Mesenchymal stem cell (in vitro differentiated cells and primary cell): Measurements from ENCODE around the gene PDE3B.
"Not testable (repeated sequence)": the region's sequence is repeated elsewhere in the genome, so short reads cannot be mapped to it uniquely, and the experiment has no call there.

Experiments
- DNase-seq: peaks from one replicate; pipeline ENCODE4 v3.0.0-alpha.2; 2013
- H2AFZ ChIP-seq: one replicate; pipeline ENCODE4 v1.6.1; 2013; ENCODE audit warnings: low read depth, mild to moderate bottlenecking, control low read depth, inconsistent platforms, low read length, moderate library complexity
- H2AK5ac ChIP-seq: 2 replicates; pipeline ENCODE4 v1.6.1; 2013; ENCODE audit warnings: low read length, moderate library complexity, mild to moderate bottlenecking, inconsistent platforms; ENCODE audit not compliant: severe bottlenecking
- H2BK120ac ChIP-seq: one replicate; pipeline ENCODE4 v1.6.1; 2013; ENCODE audit warnings: low read depth, mild to moderate bottlenecking, inconsistent platforms, low read length, moderate library complexity
- H2BK12ac ChIP-seq, 2 experiments: one replicate each; pipeline ENCODE4 v1.6.1; 2013; ENCODE audit warnings: inconsistent platforms in 2 of 2, low read length in 2 of 2, mild to moderate bottlenecking in 2 of 2, moderate library complexity in 2 of 2, control low read depth in 1 of 2
- H2BK15ac ChIP-seq: one replicate; pipeline ENCODE4 v1.6.1; 2013; ENCODE audit warnings: mild to moderate bottlenecking, low read depth, inconsistent platforms; ENCODE audit not compliant: poor library complexity, severe bottlenecking
- H2BK5ac ChIP-seq: 2 replicates; pipeline ENCODE4 v1.6.1; 2013; ENCODE audit warnings: low read depth, mild to moderate bottlenecking, low read length, control low read depth, inconsistent platforms; ENCODE audit not compliant: poor library complexity, severe bottlenecking
- H3K14ac ChIP-seq, 2 experiments: one replicate each; pipeline ENCODE4 v1.6.1; 2013; ENCODE audit warnings: inconsistent platforms in 2 of 2, low read length in 2 of 2, control low read depth in 1 of 2, mild to moderate bottlenecking in 1 of 2, moderate library complexity in 1 of 2
- H3K18ac ChIP-seq, 2 experiments: one replicate each; pipeline ENCODE4 v1.6.1; 2013; ENCODE audit warnings: inconsistent platforms in 2 of 2, low read length in 2 of 2, control low read depth in 1 of 2, low read depth in 1 of 2, mild to moderate bottlenecking in 1 of 2
- H3K23ac ChIP-seq, 2 experiments: one replicate each; pipeline ENCODE4 v1.6.1; 2013; ENCODE audit warnings: inconsistent platforms in 2 of 2, low read length in 2 of 2, mild to moderate bottlenecking in 2 of 2, moderate library complexity in 2 of 2, control low read depth in 1 of 2
- H3K27ac ChIP-seq: 2 replicates; pipeline ENCODE4 v1.5.1; 2013; ENCODE audit warnings: mild to moderate bottlenecking, moderate library complexity, low read length, control low read depth, inconsistent platforms; ENCODE audit not compliant: poor library complexity, severe bottlenecking
- H3K27me3 ChIP-seq, 2 experiments: 2 replicates each; pipeline versions ENCODE4 v1.6.1 to v1.7.0; 2013; ENCODE audit warnings: low read length in 2 of 2, mild to moderate bottlenecking in 2 of 2, moderate library complexity in 2 of 2, control low read depth in 1 of 2, inconsistent platforms in 1 of 2; ENCODE audit not compliant: control insufficient read depth in 1 of 2, insufficient read depth in 1 of 2
- H3K36me3 ChIP-seq, 2 experiments: 2 replicates each; pipeline versions ENCODE4 v1.6.1 to v1.7.0; 2013; ENCODE audit warnings: low read length in 2 of 2, control low read depth in 1 of 2, inconsistent platforms in 1 of 2, low read depth in 1 of 2, mild to moderate bottlenecking in 1 of 2; ENCODE audit not compliant: insufficient read depth in 2 of 2, control insufficient read depth in 1 of 2
- H3K4ac ChIP-seq, 2 experiments: one replicate each; pipeline ENCODE4 v1.6.1; 2013; ENCODE audit warnings: inconsistent platforms in 2 of 2, low read length in 2 of 2, mild to moderate bottlenecking in 2 of 2, moderate library complexity in 2 of 2, control low read depth in 1 of 2, low read depth in 1 of 2
- H3K4me1 ChIP-seq: 2 replicates; pipeline ENCODE4 v1.6.1; 2013; ENCODE audit warnings: low read depth, low read length, control low read depth; ENCODE audit not compliant: control insufficient read depth, insufficient read depth
- H3K4me2 ChIP-seq: 2 replicates; pipeline ENCODE4 v1.6.1; 2013; ENCODE audit warnings: low read length, mild to moderate bottlenecking, inconsistent platforms; ENCODE audit not compliant: poor library complexity, severe bottlenecking
- H3K4me3 ChIP-seq, 2 experiments: 2 replicates each; pipeline versions ENCODE4 v1.5.1 to v1.7.0; 2013; ENCODE audit warnings: low read length in 2 of 2, mild to moderate bottlenecking in 2 of 2, control low read depth in 1 of 2, low read depth in 1 of 2; ENCODE audit not compliant: insufficient read depth in 1 of 2
- H3K79me1 ChIP-seq: replicated peaks from 2 replicates; pipeline ENCODE4 v1.6.1; 2013; ENCODE audit warnings: mild to moderate bottlenecking, control low read depth, low read length, inconsistent platforms; ENCODE audit not compliant: poor library complexity, severe bottlenecking
- H3K9ac ChIP-seq: 2 replicates; pipeline ENCODE4 v1.7.0; 2013; ENCODE audit warnings: mild to moderate bottlenecking, low read length, moderate library complexity
- H3K9me3 ChIP-seq: 2 replicates; pipeline ENCODE4 v1.7.0; 2013; ENCODE audit warnings: mild to moderate bottlenecking, low read length; ENCODE audit not compliant: control insufficient read depth
- H4K8ac ChIP-seq: one replicate; pipeline ENCODE4 v1.6.1; 2013; ENCODE audit warnings: inconsistent platforms, mild to moderate bottlenecking, low read length, moderate library complexity
- H4K91ac ChIP-seq: one replicate; pipeline ENCODE4 v1.6.1; 2013; ENCODE audit warnings: mild to moderate bottlenecking, low read length, inconsistent platforms
- WGBS: methylation state at CpG from one replicate; pipeline ENCODE4 v1.1.7; 2013; ENCODE audit warnings: mixed read lengths; 5-methylcytosine and 5-hydroxymethylcytosine counted together

The PDE3B gene

GRCh38 chr11:14677146-14677545 lies 33.5 kb downstream of the PDE3B start:
- Histone ChIP-seq H3K27ac (no peak overlapping the region), H3K4me2 (no peak overlapping the region), H2BK15ac (no peak overlapping the region), H4K8ac (no peak overlapping the region), H3K4ac (no peak overlapping the region), H3K27me3 (no peaks in the 10 kb centered on the region), H2AFZ (no peak overlapping the region), H3K9me3 (peaks cover 8% of the 10 kb centered on the region), H3K23ac (no peak overlapping the region), H3K79me1 (no peaks in the 10 kb centered on the region), H2BK120ac (no peak overlapping the region), H4K91ac (no peak overlapping the region), H3K4me1 (no peaks in the 10 kb centered on the region), H2BK12ac (no peak overlapping the region), H3K14ac (no peak overlapping the region), H3K4me3 (no peak overlapping the region), H2AK5ac (no peak overlapping the region), H3K18ac (no peak overlapping the region), H3K9ac (no peak overlapping the region), H3K36me3 (no peaks in the 10 kb centered on the region), H2BK5ac (no peak overlapping the region)
- no CpG with 5 or more reads among the region's 2 CpGs for WGBS
- no peak for DNase-seq

- DNase-seq, result no peak
- no peak overlapping the region for H2BK120ac ChIP-seq
- H2AFZ ChIP-seq, result no peak overlapping the region
- no peak overlapping the region for H2AK5ac ChIP-seq
- no peaks in the 10 kb centered on the region for H3K27me3 ChIP-seq
- 60% methylated on average over 1 of the region's 2 CpGs for whole genome bisulfite sequencing
- H4K8ac ChIP-seq, result no peak overlapping the region
- no peak overlapping the region for H3K9ac ChIP-seq
- H3K36me3 ChIP-seq, result no peaks in the 10 kb centered on the region
- no peaks in the 10 kb centered on the region for H3K79me1 ChIP-seq
- no peaks in the 10 kb centered on the region for H3K4me1 ChIP-seq
- H3K18ac ChIP-seq, result no peak overlapping the region
- H4K91ac ChIP-seq, result no peak overlapping the region
- no peak overlapping the region for H3K4ac ChIP-seq
- no peak overlapping the region for H3K14ac ChIP-seq
- H3K4me3 ChIP-seq, result no peak overlapping the region
- H3K27ac ChIP-seq, result no peak overlapping the region
- H3K4me2 ChIP-seq, result no peak overlapping the region
- no peak overlapping the region for H2BK12ac ChIP-seq
- H2BK15ac ChIP-seq, result no peak overlapping the region
- peak overlapping the region; percentile 44 for H2BK5ac ChIP-seq
- H3K9me3 ChIP-seq, result peaks cover 8% of the 10 kb centered on the region
- H3K23ac ChIP-seq, result no peak overlapping the region
Observed at GRCh38 chr11:14678350-14678749, 34.7 kb downstream of the PDE3B start.

GRCh38 chr11:14679662-14680061 lies 36.1 kb downstream of the PDE3B start:
- H2AK5ac ChIP-seq, result no peak overlapping the region
- H3K18ac ChIP-seq, result no peak overlapping the region
- no peak overlapping the region for H2BK12ac ChIP-seq
- H3K27ac ChIP-seq, result no peak overlapping the region
- no peak overlapping the region for H2BK120ac ChIP-seq
- H3K4ac ChIP-seq, result no peak overlapping the region
- H3K79me1 ChIP-seq, result no peaks in the 10 kb centered on the region
- no peak overlapping the region for H2AFZ ChIP-seq
- no peaks in the 10 kb centered on the region for H3K4me1 ChIP-seq
- H3K9ac ChIP-seq, result no peak overlapping the region
- H3K4me2 ChIP-seq, result no peak overlapping the region
- no peak overlapping the region for H4K91ac ChIP-seq
- H2BK5ac ChIP-seq, result no peak overlapping the region
- no peak overlapping the region for H4K8ac ChIP-seq
- no peaks in the 10 kb centered on the region for H3K27me3 ChIP-seq
- H3K36me3 ChIP-seq, result no peaks in the 10 kb centered on the region
- WGBS, result 93% methylated on average over 3 of the region's 3 CpGs
- H2BK15ac ChIP-seq, result no peak overlapping the region
- DNase-seq, result no peak
- no peak overlapping the region for H3K14ac ChIP-seq
- H3K9me3 ChIP-seq, result peaks cover 8% of the 10 kb centered on the region
- H3K4me3 ChIP-seq, result no peak overlapping the region
- H3K23ac ChIP-seq, result no peak overlapping the region

- not testable (repeated sequence) for H3K36me3 ChIP-seq, H2BK15ac ChIP-seq, DNase-seq, H4K91ac ChIP-seq, H3K4me2 ChIP-seq, H3K9me3 ChIP-seq, H3K9ac ChIP-seq, H2BK120ac ChIP-seq, H3K27me3 ChIP-seq, H2BK5ac ChIP-seq, H3K18ac ChIP-seq, H3K4me3 ChIP-seq, H3K23ac ChIP-seq, H3K27ac ChIP-seq, H2BK12ac ChIP-seq, H3K4me1 ChIP-seq, H2AFZ ChIP-seq, H3K79me1 ChIP-seq, H3K14ac ChIP-seq, H2AK5ac ChIP-seq, H3K4ac ChIP-seq, H4K8ac ChIP-seq
- WGBS, result 94% methylated on average over 4 of the region's 6 CpGs
Observed at GRCh38 chr11:14684234-14684915, 40.8 kb downstream of the PDE3B start.
